Measurements from ENCODE around the gene CTNNA2.

The CTNNA2 gene

GRCh38 chr2:80035749-80036285, 523.0 kb downstream of the CTNNA2 start:
- no peaks in the 10 kb centered on the region for H3K36me3 ChIP-seq (ENCODE audit: control insufficient read depth, insufficient read depth, low read length)
- no peaks in the 10 kb centered on the region for H3K79me2 ChIP-seq
- H3K27me3 ChIP-seq (ENCODE audit: control insufficient read depth, insufficient read depth, low read length) = no peaks in the 10 kb centered on the region
- no peak overlapping the region for H3K9ac ChIP-seq
- TF ChIP-seq CTCF (IDR thresholded peaks at IDR 0.05) = no peak
- no peak overlapping the region for H3K4me3 ChIP-seq (ENCODE audit: low read depth, low read length)
- H3K4me1 ChIP-seq = no peaks in the 10 kb centered on the region
- no peaks in the 10 kb centered on the region for H3K9me3 ChIP-seq (ENCODE audit: control insufficient read depth, low read length)
- no peak overlapping the region for H3K4me2 ChIP-seq (ENCODE audit: low read length)
- no peak overlapping the region for H3K27ac ChIP-seq
- no peak overlapping the region for H2AFZ ChIP-seq

- H3K9ac ChIP-seq = no peak overlapping the region
- no peaks in the 10 kb centered on the region for H3K27me3 ChIP-seq (ENCODE audit: control insufficient read depth, insufficient read depth, low read length)
- H3K4me2 ChIP-seq (ENCODE audit: low read length) = no peak overlapping the region
Observed at GRCh38 chr2:80037310-80037709, 524.5 kb downstream of the CTNNA2 start.

GRCh38 chr2:80040226-80040625, 527.4 kb downstream of the CTNNA2 start:
- no peak for TF ChIP-seq CTCF (IDR thresholded peaks at IDR 0.05)
- Histone ChIP-seq H3K9ac (no peak overlapping the region), H3K36me3 (ENCODE audit: control insufficient read depth, insufficient read depth, low read length) (no peaks in the 10 kb centered on the region), H3K27me3 (ENCODE audit: control insufficient read depth, insufficient read depth, low read length) (no peaks in the 10 kb centered on the region), H3K79me2 (no peaks in the 10 kb centered on the region), H3K9me3 (ENCODE audit: control insufficient read depth, low read length) (no peaks in the 10 kb centered on the region), H3K4me1 (no peaks in the 10 kb centered on the region), H3K4me2 (ENCODE audit: low read length) (no peak overlapping the region), H3K4me3 (ENCODE audit: low read depth, low read length) (no peak overlapping the region), H3K27ac (no peak overlapping the region), H2AFZ (no peak overlapping the region)

More at GRCh38 chr2:80037310-80037709, 524.5 kb downstream of the CTNNA2 start:
- Histone ChIP-seq H3K4me3 (ENCODE audit: low read depth, low read length) (no peak overlapping the region), H3K36me3 (ENCODE audit: control insufficient read depth, insufficient read depth, low read length) (no peaks in the 10 kb centered on the region), H2AFZ (no peak overlapping the region), H3K27ac (no peak overlapping the region), H3K9me3 (ENCODE audit: control insufficient read depth, low read length) (no peaks in the 10 kb centered on the region), H3K4me1 (no peaks in the 10 kb centered on the region), H3K79me2 (no peaks in the 10 kb centered on the region)
- TF ChIP-seq CTCF (IDR thresholded peaks at IDR 0.05) = no peak

- Histone ChIP-seq H2AFZ (no peak overlapping the region), H3K4me1 (no peaks in the 10 kb centered on the region), H3K4me3 (ENCODE audit: low read depth, low read length) (no peak overlapping the region), H3K36me3 (ENCODE audit: control insufficient read depth, insufficient read depth, low read length) (no peaks in the 10 kb centered on the region), H3K79me2 (no peaks in the 10 kb centered on the region), H3K9ac (no peak overlapping the region), H3K9me3 (ENCODE audit: control insufficient read depth, low read length) (no peaks in the 10 kb centered on the region), H3K4me2 (ENCODE audit: low read length) (no peak overlapping the region), H3K27me3 (ENCODE audit: control insufficient read depth, insufficient read depth, low read length) (no peaks in the 10 kb centered on the region), H3K27ac (no peak overlapping the region)
- no peak for TF ChIP-seq CTCF (IDR thresholded peaks at IDR 0.05)
Observed at GRCh38 chr2:80042635-80043034, 529.8 kb downstream of the CTNNA2 start.

- no peaks in the 10 kb centered on the region for H3K36me3 ChIP-seq (ENCODE audit: control insufficient read depth, insufficient read depth, low read length)
- no peak for TF ChIP-seq CTCF (IDR thresholded peaks at IDR 0.05)
- no peak overlapping the region for H2AFZ ChIP-seq
- H3K4me1 ChIP-seq = no peaks in the 10 kb centered on the region
- H3K4me2 ChIP-seq (ENCODE audit: low read length) = no peak overlapping the region
- H3K27me3 ChIP-seq (ENCODE audit: control insufficient read depth, insufficient read depth, low read length) = no peaks in the 10 kb centered on the region
- H3K4me3 ChIP-seq (ENCODE audit: low read depth, low read length) = no peak overlapping the region
- no peaks in the 10 kb centered on the region for H3K79me2 ChIP-seq
- H3K9me3 ChIP-seq (ENCODE audit: control insufficient read depth, low read length) = no peaks in the 10 kb centered on the region
- H3K9ac ChIP-seq = no peak overlapping the region
- H3K27ac ChIP-seq = no peak overlapping the region
Observed at GRCh38 chr2:80048296-80048695, 535.4 kb downstream of the CTNNA2 start.

All from parathyroid adenoma (tissue), 2 donors.